OCI-LY3 (cell line): ENCODE results near the gene CCDC3.
"Not testable (repeated sequence)": the region's sequence is repeated elsewhere in the genome, so short reads cannot be mapped to it uniquely, and the experiment has no call there.

Experiments used
- H2AFZ ChIP-seq: fragments of 200-600, 300-600 bp; shearing (Covaris generic); 2 replicates; pipeline ENCODE4 v1.6.0; 2014; ENCODE audit warnings: antibody characterized with exemption, low read depth, low read length
- H3K27ac ChIP-seq: fragments of 200-600, 300-600 bp; sonication (generic); 2 replicates; pipeline ENCODE4 v1.5.1; 2014; ENCODE audit warnings: mild to moderate bottlenecking, low read length, moderate library complexity, mixed read lengths
- H3K27me3 ChIP-seq: fragments of 200-600, 300-600 bp; sonication (generic); 2 replicates; pipeline ENCODE4 v1.6.1; 2014; ENCODE audit warnings: low read depth, low read length, mixed read lengths
- H3K36me3 ChIP-seq: fragments of 200-600, 300-600 bp; sonication (generic); replicated peaks from 2 replicates; pipeline ENCODE3; 2014; ENCODE audit warnings: low read depth, low read length, mixed read lengths
- H3K4me1 ChIP-seq: fragments of 300-600, 200-600 bp; sonication (generic); 2 replicates; pipeline ENCODE4 v1.6.1; 2014; ENCODE audit warnings: low read length, mixed read lengths
- H3K4me2 ChIP-seq: fragments of 200-600, 300-600 bp; sonication (generic); 2 replicates; pipeline ENCODE4 v1.6.1; 2014; ENCODE audit warnings: low read length, mixed read lengths
- H3K4me3 ChIP-seq: fragments of 300-600, 200-600 bp; sonication (generic); 2 replicates; pipeline ENCODE4 v1.5.1; 2014; ENCODE audit warnings: antibody characterized with exemption, mild to moderate bottlenecking, low read length, moderate library complexity
- H3K79me2 ChIP-seq: fragments of 300-600, 200-600 bp; shearing (Covaris generic); 2 replicates; pipeline ENCODE4 v1.6.1; 2014; ENCODE audit warnings: mild to moderate bottlenecking, low read length, mixed read lengths
- H3K9ac ChIP-seq: fragments of 300-600, 200-600 bp; shearing (Covaris generic); 2 replicates; pipeline ENCODE4 v1.6.0; 2014; ENCODE audit warnings: mild to moderate bottlenecking, low read length, moderate library complexity
- H3K9me3 ChIP-seq: fragments of 200-600, 300-600 bp; shearing (Covaris generic); 2 replicates; pipeline ENCODE4 v1.6.1; 2014; ENCODE audit warnings: low read length, mixed read lengths; ENCODE audit not compliant: insufficient read depth
- H4K20me1 ChIP-seq: fragments of 200-600, 300-600 bp; sonication (generic); 2 replicates; pipeline ENCODE4 v1.6.1; 2016; ENCODE audit warnings: low read length, mixed read lengths; ENCODE audit not compliant: insufficient read depth
- EZH2phosphoT487 ChIP-seq: fragments of 200-600 bp; shearing (Covaris generic); IDR thresholded peaks from 2 replicates; pipeline ENCODE4 v1.6.1; 2018; ENCODE audit warnings: antibody characterized with exemption, mixed run types, low read depth
- TF ChIP-seq, protein P1 (sequence below): fragments of 200-600, 300-600 bp; sonication (generic); IDR thresholded peaks from 2 replicates; pipeline ENCODE4 v1.5.1; 2014; ENCODE audit warnings: antibody characterized with exemption, low read length, low read depth

Gene CCDC3

DNA sequence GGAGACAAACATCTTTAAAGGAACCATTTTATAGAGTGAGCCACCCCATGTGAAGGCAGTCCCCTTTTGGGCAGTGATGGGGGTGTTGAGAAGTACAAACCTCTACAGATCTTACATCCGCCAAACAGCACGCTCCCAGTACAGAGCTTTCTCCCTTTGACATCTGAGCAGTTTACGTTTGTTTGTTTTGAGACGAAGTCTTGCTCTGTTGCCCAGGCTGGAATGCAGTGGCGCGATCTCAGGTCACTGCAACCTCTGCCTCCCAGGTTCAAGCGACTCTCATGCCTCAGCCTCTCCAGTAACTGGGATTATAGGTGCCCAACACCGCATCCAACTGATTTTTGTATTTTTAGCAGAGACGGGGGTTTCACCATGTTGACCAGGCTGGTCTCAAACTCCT is 128.9 kb downstream of the CCDC3 start:
- H4K20me1 ChIP-seq = no peaks in the 10 kb centered on the region
- H3K4me3 ChIP-seq = no peak overlapping the region
- H3K36me3 ChIP-seq = no peaks in the 10 kb centered on the region
- no peak for TF ChIP-seq EZH2phosphoT487
- TF ChIP-seq, protein P1, sequence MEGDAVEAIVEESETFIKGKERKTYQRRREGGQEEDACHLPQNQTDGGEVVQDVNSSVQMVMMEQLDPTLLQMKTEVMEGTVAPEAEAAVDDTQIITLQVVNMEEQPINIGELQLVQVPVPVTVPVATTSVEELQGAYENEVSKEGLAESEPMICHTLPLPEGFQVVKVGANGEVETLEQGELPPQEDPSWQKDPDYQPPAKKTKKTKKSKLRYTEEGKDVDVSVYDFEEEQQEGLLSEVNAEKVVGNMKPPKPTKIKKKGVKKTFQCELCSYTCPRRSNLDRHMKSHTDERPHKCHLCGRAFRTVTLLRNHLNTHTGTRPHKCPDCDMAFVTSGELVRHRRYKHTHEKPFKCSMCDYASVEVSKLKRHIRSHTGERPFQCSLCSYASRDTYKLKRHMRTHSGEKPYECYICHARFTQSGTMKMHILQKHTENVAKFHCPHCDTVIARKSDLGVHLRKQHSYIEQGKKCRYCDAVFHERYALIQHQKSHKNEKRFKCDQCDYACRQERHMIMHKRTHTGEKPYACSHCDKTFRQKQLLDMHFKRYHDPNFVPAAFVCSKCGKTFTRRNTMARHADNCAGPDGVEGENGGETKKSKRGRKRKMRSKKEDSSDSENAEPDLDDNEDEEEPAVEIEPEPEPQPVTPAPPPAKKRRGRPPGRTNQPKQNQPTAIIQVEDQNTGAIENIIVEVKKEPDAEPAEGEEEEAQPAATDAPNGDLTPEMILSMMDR = no peak
- no peak overlapping the region for H3K4me2 ChIP-seq
- no peaks in the 10 kb centered on the region for H3K27me3 ChIP-seq
- H3K27ac ChIP-seq = no peak overlapping the region
- H3K4me1 ChIP-seq = no peaks in the 10 kb centered on the region
- H2AFZ ChIP-seq = no peak overlapping the region
- H3K9ac ChIP-seq = no peak overlapping the region
- H3K79me2 ChIP-seq = no peaks in the 10 kb centered on the region
- H3K9me3 ChIP-seq = no peaks in the 10 kb centered on the region

DNA sequence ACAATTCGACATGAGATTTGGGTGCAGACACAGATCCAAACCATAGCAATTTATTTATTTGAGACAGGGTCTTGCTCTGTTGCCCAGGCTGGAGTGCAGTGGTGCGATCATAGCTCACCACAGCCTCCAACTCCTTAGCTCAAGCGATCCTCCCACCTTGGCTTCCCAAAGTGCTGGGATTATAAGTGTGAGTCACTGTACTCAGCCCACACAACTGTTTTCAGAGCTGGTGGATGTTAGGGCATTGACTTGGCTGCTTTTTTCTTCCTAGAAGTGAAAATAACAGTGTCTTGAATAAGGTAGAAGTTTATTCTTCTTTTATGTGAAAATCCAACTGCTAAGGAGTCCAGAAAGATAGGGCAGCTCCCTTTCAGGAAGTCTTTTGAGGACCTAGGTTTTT is 132.1 kb downstream of the CCDC3 start:
- Histone ChIP-seq H3K4me2 (no peak overlapping the region), H3K27me3 (no peaks in the 10 kb centered on the region), H3K27ac (no peak overlapping the region), H3K36me3 (no peaks in the 10 kb centered on the region), H3K79me2 (no peaks in the 10 kb centered on the region), H3K4me3 (no peak overlapping the region), H3K9ac (no peak overlapping the region), H3K4me1 (no peaks in the 10 kb centered on the region), H3K9me3 (no peaks in the 10 kb centered on the region), H4K20me1 (no peaks in the 10 kb centered on the region), H2AFZ (no peak overlapping the region)
- TF ChIP-seq, protein P1 = no peak
- no peak for TF ChIP-seq EZH2phosphoT487

DNA sequence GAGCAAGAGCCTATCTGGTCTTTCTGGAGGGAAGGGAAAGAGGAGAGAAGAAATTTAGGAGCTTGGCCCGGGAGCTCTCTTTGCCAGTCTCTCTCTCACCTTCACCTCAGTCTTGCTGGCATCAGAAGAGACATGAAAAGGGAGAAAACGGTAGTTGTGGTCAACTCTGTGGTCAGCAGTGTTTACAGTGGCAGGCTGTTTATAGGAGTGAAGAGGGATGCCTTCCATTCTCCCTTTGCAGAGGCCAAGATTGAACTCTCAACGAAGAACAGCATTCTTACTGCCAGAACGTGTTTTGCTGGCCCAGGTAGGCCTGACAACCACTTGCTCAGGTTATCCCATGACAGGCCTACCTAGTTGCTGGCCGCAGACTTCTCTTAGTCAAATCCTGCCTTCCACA is 133.3 kb downstream of the CCDC3 start:
- TF ChIP-seq, protein P1 = no peak
- no peak for TF ChIP-seq EZH2phosphoT487
- Histone ChIP-seq H3K9me3 (no peaks in the 10 kb centered on the region), H3K4me1 (no peaks in the 10 kb centered on the region), H3K4me2 (no peak overlapping the region), H2AFZ (no peak overlapping the region), H3K36me3 (no peaks in the 10 kb centered on the region), H3K4me3 (no peak overlapping the region), H3K79me2 (no peaks in the 10 kb centered on the region), H4K20me1 (no peaks in the 10 kb centered on the region), H3K27ac (no peak overlapping the region), H3K27me3 (no peaks in the 10 kb centered on the region), H3K9ac (no peak overlapping the region)

DNA sequence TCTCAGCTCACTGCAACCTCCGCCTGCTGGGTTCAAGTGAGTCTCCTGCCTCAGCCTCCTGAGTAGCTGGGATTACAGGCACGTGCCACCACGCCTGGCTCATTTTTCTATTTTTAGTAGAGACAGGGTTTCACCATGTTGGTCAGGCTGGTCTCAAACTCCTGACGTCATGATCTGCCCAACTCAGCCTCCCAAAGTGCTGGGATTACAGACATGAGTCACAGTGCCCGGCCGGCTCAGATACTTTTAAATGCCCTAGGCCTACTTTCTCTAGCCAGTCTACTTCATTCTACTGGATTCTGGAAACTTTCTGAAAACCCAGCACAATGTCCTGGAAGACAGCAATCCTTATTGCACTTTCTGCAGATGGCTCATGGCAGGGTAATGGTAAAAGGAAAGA is 136.0 kb downstream of the CCDC3 start:
- H3K9me3 ChIP-seq, H3K4me1 ChIP-seq, H3K4me2 ChIP-seq, H3K79me2 ChIP-seq, H3K27me3 ChIP-seq, H4K20me1 ChIP-seq, H3K9ac ChIP-seq, H3K4me3 ChIP-seq, H3K27ac ChIP-seq, H2AFZ ChIP-seq, H3K36me3 ChIP-seq: not testable (repeated sequence)

DNA sequence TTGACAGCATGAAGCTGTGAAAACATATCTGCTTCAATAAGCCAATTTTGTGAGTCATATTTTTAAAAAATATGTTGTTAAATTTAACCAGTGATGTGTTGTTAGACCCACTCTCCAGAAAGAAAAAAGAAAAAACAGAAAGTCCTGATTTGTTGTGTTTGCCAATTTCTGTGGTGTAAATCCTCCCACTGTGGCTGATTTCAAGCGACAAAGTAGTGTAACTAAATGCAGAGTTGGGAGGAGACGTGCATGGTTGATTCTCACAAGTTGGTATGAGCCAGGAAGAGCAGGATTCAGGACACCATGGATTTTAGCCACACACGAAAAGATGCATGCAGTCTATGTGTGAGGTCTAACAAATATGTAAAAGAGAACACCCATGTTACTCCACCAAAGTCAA is 139.1 kb downstream of the CCDC3 start:
- Histone ChIP-seq H3K9me3 (no peaks in the 10 kb centered on the region), H3K4me1 (no peaks in the 10 kb centered on the region), H3K4me3 (no peak overlapping the region), H4K20me1 (no peaks in the 10 kb centered on the region), H3K79me2 (no peaks in the 10 kb centered on the region), H3K27me3 (no peaks in the 10 kb centered on the region), H3K9ac (no peak overlapping the region), H3K36me3 (no peaks in the 10 kb centered on the region), H3K27ac (no peak overlapping the region), H2AFZ (no peak overlapping the region), H3K4me2 (no peak overlapping the region)
- TF ChIP-seq EZH2phosphoT487 = no peak
- TF ChIP-seq, protein P1 = no peak
